ENCODE results near the gene TSPO. TPM values are rescaled to one million over a fixed set of nuclear protein-coding genes. Genes with fewer than 3 reads are reported as not detected.

Gene TSPO
- polyA plus RNA-seq, 1 experiment, result 313 TPM

DNA sequence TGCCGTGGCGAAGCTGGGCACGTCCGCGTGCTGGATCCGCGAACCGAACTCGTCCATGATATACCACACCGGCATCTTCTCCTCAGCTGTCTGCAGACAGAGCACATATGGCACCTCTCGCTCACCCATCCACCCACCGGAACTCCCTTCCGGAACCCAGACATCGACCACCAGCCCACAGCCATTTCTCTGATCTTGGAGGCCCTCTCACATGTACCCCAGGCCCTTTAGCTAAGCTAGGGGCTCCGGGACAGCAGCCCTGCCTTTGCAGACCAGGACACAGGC is 28.5 kb downstream of the TSPO start:
- no peak for DNase-seq (ENCODE audit: low read depth)
- Histone ChIP-seq H3K27me3 (ENCODE audit: control insufficient read depth, insufficient read depth, low read length) (no peaks in the 10 kb centered on the region), H3K4me3 (ENCODE audit: low read depth, low read length) (no peak overlapping the region), H3K36me3 (ENCODE audit: control insufficient read depth, insufficient read depth, low read length) (peaks cover 19% of the 10 kb centered on the region)
- ChIA-PET POLR2A (no interaction called here), CTCF (no interaction called here)
- TF ChIP-seq, protein P1, sequence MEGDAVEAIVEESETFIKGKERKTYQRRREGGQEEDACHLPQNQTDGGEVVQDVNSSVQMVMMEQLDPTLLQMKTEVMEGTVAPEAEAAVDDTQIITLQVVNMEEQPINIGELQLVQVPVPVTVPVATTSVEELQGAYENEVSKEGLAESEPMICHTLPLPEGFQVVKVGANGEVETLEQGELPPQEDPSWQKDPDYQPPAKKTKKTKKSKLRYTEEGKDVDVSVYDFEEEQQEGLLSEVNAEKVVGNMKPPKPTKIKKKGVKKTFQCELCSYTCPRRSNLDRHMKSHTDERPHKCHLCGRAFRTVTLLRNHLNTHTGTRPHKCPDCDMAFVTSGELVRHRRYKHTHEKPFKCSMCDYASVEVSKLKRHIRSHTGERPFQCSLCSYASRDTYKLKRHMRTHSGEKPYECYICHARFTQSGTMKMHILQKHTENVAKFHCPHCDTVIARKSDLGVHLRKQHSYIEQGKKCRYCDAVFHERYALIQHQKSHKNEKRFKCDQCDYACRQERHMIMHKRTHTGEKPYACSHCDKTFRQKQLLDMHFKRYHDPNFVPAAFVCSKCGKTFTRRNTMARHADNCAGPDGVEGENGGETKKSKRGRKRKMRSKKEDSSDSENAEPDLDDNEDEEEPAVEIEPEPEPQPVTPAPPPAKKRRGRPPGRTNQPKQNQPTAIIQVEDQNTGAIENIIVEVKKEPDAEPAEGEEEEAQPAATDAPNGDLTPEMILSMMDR (IDR thresholded peaks at IDR 0.05; ENCODE audit: insufficient read depth, low read depth, low read length), result no peak

DNA sequence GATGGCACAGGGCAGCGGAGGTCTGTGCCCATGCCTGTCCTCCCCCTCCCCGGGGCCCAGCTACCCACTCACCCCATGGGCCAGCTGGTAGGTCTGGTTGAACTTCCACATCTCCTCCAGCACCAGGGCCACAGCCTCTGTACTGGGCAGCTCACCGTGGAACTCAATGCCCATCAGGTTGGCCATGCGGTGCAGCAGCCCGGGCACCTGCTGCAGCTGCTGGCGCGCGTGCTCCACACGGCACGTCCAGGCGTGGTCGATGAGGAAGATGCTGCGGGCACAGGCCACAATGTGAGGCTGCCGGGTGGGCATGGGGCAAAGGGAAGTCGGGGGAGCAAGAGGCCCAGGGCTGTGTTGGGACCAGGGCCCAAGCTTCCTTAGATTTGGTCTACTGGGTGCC is 29.3 kb downstream of the TSPO start:
- DNase-seq (ENCODE audit: low read depth), result no peak
- Histone ChIP-seq H3K36me3 (ENCODE audit: control insufficient read depth, insufficient read depth, low read length) (peaks cover 17% of the 10 kb centered on the region), H3K27me3 (ENCODE audit: control insufficient read depth, insufficient read depth, low read length) (no peaks in the 10 kb centered on the region), H3K4me3 (ENCODE audit: low read depth, low read length) (no peak overlapping the region)
- TF ChIP-seq, protein P1 (IDR thresholded peaks at IDR 0.05; ENCODE audit: insufficient read depth, low read depth, low read length), result no peak
- CTCF ChIA-PET, result no interaction called here
- POLR2A ChIA-PET, result no interaction called here

DNA sequence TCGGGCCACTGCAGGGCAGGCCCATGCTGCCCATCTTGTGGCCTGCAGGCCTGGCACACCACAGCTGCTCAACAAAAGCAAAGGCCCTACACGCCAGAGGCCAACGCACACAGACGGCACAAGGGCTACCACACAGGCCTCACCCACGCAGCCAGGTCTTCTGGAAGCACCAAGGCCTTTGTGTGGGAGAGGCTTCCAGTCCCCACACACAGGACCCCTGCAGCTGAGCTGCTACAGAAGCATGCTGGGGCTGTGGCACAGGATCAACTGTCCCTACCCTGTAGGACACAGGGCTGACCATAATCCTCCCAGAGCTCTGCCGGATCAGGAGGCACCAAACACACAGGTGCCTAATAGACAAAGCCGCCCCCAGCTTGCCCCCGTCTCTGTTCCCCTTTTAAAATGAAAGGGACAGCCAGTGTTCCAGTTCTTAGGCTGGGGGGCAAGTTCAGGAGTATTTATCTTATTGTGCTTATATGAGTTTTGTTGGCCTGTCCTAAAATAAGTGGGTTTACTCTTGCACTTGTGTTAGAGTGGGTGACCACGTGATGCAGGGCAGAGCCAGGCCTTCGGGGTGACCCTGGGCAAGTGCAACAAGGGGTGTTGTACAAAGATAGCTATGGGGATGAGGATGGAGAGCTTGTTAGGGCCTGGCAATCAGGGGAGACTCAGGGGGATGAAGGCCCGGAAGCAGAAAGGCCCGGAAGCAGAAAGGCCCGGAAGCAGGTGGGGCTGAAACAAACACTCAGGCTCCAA is 30.1 kb downstream of the TSPO start:
- Histone ChIP-seq H3K27me3 (ENCODE audit: control insufficient read depth, insufficient read depth, low read length) (no peaks in the 10 kb centered on the region), H3K36me3 (ENCODE audit: control insufficient read depth, insufficient read depth, low read length) (peaks cover 17% of the 10 kb centered on the region), H3K4me3 (ENCODE audit: low read depth, low read length) (no peak overlapping the region)
- ChIA-PET POLR2A (no interaction called here), CTCF (interaction anchor here (1.2 kb wide), 1 partner anchor 7 kb away, joined by 3 read pairs; no protein-coding TSS in a partner anchor)
- DNase-seq (ENCODE audit: low read depth), result no peak
- TF ChIP-seq, protein P1 (IDR thresholded peaks at IDR 0.05; ENCODE audit: insufficient read depth, low read depth, low read length), result no peak

DNA sequence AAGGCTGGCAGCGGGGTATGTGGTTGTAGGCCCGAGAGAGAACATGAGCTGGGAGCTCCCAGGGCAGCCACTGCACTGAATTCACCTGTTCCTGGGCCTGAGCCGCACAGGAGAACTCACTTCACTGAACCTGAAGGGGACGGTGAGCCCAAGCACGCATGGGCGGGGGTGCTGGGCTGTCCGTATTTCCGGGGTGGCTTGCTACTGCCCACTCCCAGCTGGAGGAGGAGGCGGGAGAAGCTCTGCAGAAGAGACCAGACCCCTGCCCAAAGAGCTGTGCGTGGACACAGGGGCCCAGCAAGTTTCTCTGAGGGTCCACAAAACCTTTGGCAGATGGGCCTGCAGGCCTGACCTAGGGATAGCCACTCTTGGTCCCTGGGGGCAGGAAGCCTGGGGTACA is 30.8 kb downstream of the TSPO start:
- Histone ChIP-seq H3K36me3 (ENCODE audit: control insufficient read depth, insufficient read depth, low read length) (peaks cover 17% of the 10 kb centered on the region), H3K4me3 (ENCODE audit: low read depth, low read length) (no peak overlapping the region), H3K27me3 (ENCODE audit: control insufficient read depth, insufficient read depth, low read length) (no peaks in the 10 kb centered on the region)
- DNase-seq (ENCODE audit: low read depth), result no peak
- TF ChIP-seq, protein P1 (IDR thresholded peaks at IDR 0.05; ENCODE audit: insufficient read depth, low read depth, low read length), result no peak
- ChIA-PET POLR2A (no interaction called here), CTCF (interaction anchor here (1.2 kb wide), 1 partner anchor 8 kb away, joined by 3 read pairs; no protein-coding TSS in a partner anchor)

DNA sequence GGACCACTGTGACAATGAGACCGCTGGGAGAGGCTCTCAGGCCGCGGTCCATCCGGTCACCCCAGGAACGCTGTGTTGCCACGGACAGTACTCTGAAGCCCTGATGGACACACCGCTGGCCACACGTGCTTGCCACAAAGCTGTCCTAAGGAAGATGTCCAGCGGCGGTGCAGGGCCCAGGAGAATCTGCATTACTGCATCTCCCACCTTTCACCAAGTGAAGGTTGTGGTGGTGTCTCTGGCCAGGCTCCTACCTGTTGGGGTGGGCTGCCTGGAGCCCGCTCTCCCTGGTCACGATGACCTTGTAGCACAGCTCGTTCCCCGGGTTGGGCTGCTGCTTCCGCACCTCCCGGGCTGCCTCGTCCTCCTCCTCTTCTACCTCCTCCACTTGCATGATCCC is 31.4 kb downstream of the TSPO start:
- Histone ChIP-seq H3K4me3 (ENCODE audit: low read depth, low read length) (no peak overlapping the region), H3K36me3 (ENCODE audit: control insufficient read depth, insufficient read depth, low read length) (peaks cover 17% of the 10 kb centered on the region), H3K27me3 (ENCODE audit: control insufficient read depth, insufficient read depth, low read length) (no peaks in the 10 kb centered on the region)
- ChIA-PET POLR2A (no interaction called here), CTCF (interaction anchor here (1.2 kb wide), 1 partner anchor 9 kb away, joined by 3 read pairs; no protein-coding TSS in a partner anchor)
- no peak for DNase-seq (ENCODE audit: low read depth)
- TF ChIP-seq, protein P1 (IDR thresholded peaks at IDR 0.05; ENCODE audit: insufficient read depth, low read depth, low read length), result no peak

Data from BJ (cell line).